RWPE2 (cell line): ENCODE measurements around the gene CDH1.

ENCODE experiments used
- ATAC-seq: fragments of 200-7000 bp; cut with Tn5 transposase; 3 replicates; pipeline ENCODE4 v1.9.1; 2021; ENCODE audit warnings: low read depth
- DNase-seq: peaks from one replicate; pipeline ENCODE4 v3.0.0-alpha.2; 2020; ENCODE audit warnings: low spot score
- H3K27ac ChIP-seq: fragments of 450-650 bp; 2 replicates; pipeline ENCODE4 v1.5.1; 2017; ENCODE audit warnings: mild to moderate bottlenecking; ENCODE audit not compliant: poor library complexity, severe bottlenecking
- H3K27me3 ChIP-seq: fragments of 250-450 bp; sonication (Bioruptor Pico); 2 replicates; pipeline ENCODE4 v1.5.1; 2021; ENCODE audit warnings: mild to moderate bottlenecking, moderate library complexity; ENCODE audit not compliant: insufficient read depth, poor library complexity, severe bottlenecking
- H3K36me3 ChIP-seq: fragments of 250-450 bp; sonication (Bioruptor Pico); 2 replicates; pipeline ENCODE4 v1.5.1; 2020; ENCODE audit warnings: low read depth, mild to moderate bottlenecking, moderate library complexity
- H3K4me1 ChIP-seq: fragments of 250-450 bp; sonication (Bioruptor Pico); 2 replicates; pipeline ENCODE4 v1.5.1; 2021; ENCODE audit warnings: mild to moderate bottlenecking, moderate library complexity; ENCODE audit not compliant: insufficient read depth, poor library complexity, severe bottlenecking
- H3K4me3 ChIP-seq: fragments of 250-450 bp; sonication (Bioruptor Pico); 2 replicates; pipeline ENCODE4 v1.5.1; 2021; ENCODE audit warnings: mild to moderate bottlenecking, moderate library complexity; ENCODE audit not compliant: severe bottlenecking
- H3K9me3 ChIP-seq: fragments of 250-450 bp; sonication (Bioruptor Pico); 2 replicates; pipeline ENCODE4 v1.5.1; 2021; ENCODE audit warnings: mild to moderate bottlenecking, moderate library complexity; ENCODE audit not compliant: severe bottlenecking
- CTCF ChIP-seq: fragments of 450-650 bp; IDR thresholded peaks from one replicate; pipeline ENCODE4 v1.5.1; 2017; ENCODE audit warnings: mild to moderate bottlenecking, moderate library complexity; ENCODE audit not compliant: poor library complexity, severe bottlenecking

Gene CDH1

DNA sequence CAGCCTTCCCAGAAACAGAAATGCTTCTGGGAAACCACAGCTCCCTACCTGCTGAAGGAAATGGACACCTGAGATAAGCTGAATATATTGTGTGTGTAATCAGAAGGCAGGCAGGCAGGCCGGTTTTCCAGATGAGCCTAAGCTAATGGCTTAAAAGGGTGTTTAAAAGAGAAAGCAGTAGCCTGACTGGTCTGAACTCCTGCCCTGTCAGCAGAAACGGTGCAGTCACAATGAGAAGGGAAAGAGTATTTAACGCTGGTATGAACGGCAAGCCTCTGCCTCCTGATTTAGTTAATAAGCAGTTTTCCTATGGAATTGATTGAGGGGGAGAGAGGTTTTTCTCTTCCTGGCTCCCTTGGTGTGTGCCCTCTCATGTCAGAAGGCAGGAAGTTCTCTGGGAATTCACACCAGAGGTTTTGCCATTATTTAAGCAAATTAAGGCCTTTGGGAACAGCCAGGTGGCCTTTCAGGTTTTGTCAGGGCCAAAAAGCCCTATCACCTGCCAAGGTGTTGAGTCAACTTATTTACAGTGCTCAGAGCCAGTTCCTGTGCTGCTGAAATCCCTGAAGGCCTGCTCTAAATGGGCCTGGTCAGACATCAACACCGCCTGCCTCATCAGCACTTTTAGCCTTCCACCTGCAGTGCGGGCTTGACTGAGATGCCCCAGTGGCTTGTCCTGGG lies 41.6 kb downstream of the CDH1 start:
- H3K4me1 ChIP-seq, result peaks cover 29% of the 10 kb centered on the region
- TF ChIP-seq CTCF, result peak; percentile 21
- no peak for DNase-seq
- peaks cover 69% of the 10 kb centered on the region for H3K36me3 ChIP-seq
- no peaks in the 10 kb centered on the region for H3K9me3 ChIP-seq
- H3K27me3 ChIP-seq, result no peaks in the 10 kb centered on the region
- peak overlapping the region; percentile 79 for H3K27ac ChIP-seq
- H3K4me3 ChIP-seq, result no peak overlapping the region
- peak; percentile 84 for ATAC-seq

- peaks cover 29% of the 10 kb centered on the region for H3K4me1 ChIP-seq
- no peak overlapping the region for H3K4me3 ChIP-seq
- peak overlapping the region; percentile 79 for H3K27ac ChIP-seq
- H3K36me3 ChIP-seq, result peaks cover 65% of the 10 kb centered on the region
- DNase-seq, result no peak
- ATAC-seq, result no peak
- no peak for TF ChIP-seq CTCF
- H3K9me3 ChIP-seq, result no peaks in the 10 kb centered on the region
- no peaks in the 10 kb centered on the region for H3K27me3 ChIP-seq
Observed at GRCh38 chr16:68779891-68780290, 42.8 kb downstream of the CDH1 start.

DNA sequence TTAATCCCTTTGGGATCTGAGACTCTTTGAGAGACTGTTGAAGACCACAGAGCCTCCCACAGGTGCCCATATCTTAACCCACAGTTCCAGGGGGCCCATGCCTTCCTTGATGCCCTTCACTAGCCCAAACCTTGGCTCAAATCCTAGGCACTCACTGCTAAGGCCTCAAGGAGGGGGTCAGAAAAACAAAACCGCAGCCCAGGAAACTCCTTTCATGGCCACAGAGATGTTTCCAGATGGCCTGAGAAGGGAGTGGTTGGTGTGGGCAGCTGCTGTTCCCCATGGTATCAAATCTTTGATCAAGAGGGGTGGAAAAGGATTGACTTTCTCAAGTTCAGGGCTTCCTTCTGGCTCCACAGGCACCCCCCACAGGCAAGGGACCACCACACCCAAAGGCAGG lies 44.7 kb downstream of the CDH1 start:
- Histone ChIP-seq H3K4me1 (peaks cover 36% of the 10 kb centered on the region), H3K27ac (no peak overlapping the region), H3K9me3 (no peaks in the 10 kb centered on the region), H3K4me3 (no peak overlapping the region), H3K36me3 (peaks cover 58% of the 10 kb centered on the region), H3K27me3 (no peaks in the 10 kb centered on the region)
- no peak for TF ChIP-seq CTCF
- ATAC-seq (no peak), DNase-seq (no peak)

- no peaks in the 10 kb centered on the region for H3K9me3 ChIP-seq
- no peak for DNase-seq
- no peak overlapping the region for H3K4me3 ChIP-seq
- no peak overlapping the region for H3K27ac ChIP-seq
- H3K4me1 ChIP-seq, result peaks cover 38% of the 10 kb centered on the region
- no peak for ATAC-seq
- H3K27me3 ChIP-seq, result no peaks in the 10 kb centered on the region
- no peak for TF ChIP-seq CTCF
- H3K36me3 ChIP-seq, result peaks cover 63% of the 10 kb centered on the region
Observed at GRCh38 chr16:68782198-68783174, 45.4 kb downstream of the CDH1 start.
